Fibroblast of skin of back (primary cell): Measurements from ENCODE around the gene PRPH.
"Not testable (repeated sequence)": the region's sequence is repeated elsewhere in the genome, so short reads cannot be mapped to it uniquely, and the experiment has no call there.

ENCODE experiments used
- DNase-seq: peaks from one replicate; pipeline ENCODE4 v3.0.0-alpha.2; 2013

The PRPH gene

DNA sequence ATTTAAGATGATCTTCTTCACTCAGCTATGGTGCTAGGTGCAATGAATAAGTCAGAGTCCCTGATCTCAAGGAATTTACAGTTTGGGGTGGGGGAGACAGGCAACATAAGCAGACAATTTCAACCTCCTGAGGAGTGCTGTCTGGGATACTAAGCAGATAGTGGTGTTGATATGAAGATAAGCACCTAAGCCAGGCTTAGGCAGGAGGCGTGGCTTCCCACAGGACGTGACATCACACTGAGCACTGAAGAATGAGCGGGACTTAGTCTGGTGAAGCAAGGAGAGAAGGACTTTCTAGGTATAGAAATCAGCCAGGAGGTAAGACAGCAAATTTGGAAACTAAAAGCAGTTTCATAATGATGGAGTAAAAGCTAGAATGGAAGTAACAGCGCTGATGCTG is 6.8 kb downstream of the PRPH start:
- DNase-seq = no peak

DNA sequence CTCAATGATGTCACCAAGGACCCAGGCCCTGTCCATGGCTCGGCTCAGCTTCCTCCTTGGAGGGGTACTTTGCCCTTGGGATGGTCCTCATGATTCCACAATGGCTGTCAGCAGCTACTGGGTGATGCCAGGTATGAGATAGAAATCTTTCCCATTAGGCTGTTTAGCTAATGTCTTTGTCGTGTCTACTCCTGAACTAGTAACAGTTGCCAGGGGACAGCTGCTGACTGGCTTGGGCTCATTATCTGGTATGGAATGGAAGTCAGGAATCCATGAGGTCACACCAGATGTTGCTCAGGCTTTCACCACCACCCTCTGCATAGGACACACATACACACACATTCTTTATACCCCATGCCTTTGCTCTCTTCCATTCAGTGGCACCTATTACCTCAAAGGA is 9.2 kb downstream of the PRPH start:
- DNase-seq = peak; percentile 45

GRCh38 chr12:49305762-49306510 is 11.0 kb downstream of the PRPH start:
- no peak for DNase-seq

- no peak for DNase-seq
These were observed 14.4 kb downstream of the PRPH start for GRCh38 chr12:49309386-49309785.

GRCh38 chr12:49310451-49311000 is 15.6 kb downstream of the PRPH start:
- not testable (repeated sequence) for DNase-seq

DNA sequence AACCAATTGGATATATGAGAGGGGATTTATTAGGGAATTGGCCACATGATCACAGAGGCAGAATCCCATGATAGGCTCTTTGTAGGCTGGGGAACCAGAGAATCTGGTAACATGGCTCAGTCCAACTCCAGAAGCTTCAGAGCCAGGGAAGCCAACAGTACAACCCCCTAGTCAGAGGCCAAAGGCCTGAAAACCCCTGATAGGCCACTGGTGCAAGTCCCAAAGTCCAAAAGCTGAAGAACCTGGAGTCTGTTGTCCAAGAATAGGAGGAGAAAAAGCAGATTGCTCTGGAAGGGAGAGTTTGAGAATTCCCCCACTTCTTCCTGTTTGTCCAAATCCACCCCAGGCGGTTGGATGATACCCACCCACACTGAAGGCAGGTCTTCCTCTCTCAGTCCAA is 19.9 kb downstream of the PRPH start:
- DNase-seq = no peak

DNA sequence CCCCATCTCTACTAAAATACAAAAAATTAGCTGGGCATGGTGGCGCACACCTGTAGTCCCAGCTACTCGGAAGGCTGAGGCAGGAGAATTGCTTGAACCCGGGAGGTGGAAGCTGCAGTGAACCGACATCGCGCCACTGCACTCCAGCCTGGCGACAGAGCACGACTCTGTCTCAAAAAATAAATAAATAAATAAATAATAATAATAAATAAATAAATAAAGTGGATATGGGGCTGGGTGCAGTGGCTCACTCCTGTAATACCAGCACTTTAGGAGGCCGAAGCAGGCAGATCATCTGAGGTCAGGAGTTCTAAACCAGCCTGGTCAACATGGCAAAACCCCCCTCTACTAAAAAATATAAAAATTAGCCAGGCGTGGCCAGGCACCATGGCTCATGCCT is 22.2 kb downstream of the PRPH start:
- not testable (repeated sequence) for DNase-seq

- DNase-seq = not testable (repeated sequence)
These were observed 25.6 kb downstream of the PRPH start for GRCh38 chr12:49320411-49321103.

- DNase-seq = no peak
These were observed 27.4 kb downstream of the PRPH start for GRCh38 chr12:49322367-49322707.

DNA sequence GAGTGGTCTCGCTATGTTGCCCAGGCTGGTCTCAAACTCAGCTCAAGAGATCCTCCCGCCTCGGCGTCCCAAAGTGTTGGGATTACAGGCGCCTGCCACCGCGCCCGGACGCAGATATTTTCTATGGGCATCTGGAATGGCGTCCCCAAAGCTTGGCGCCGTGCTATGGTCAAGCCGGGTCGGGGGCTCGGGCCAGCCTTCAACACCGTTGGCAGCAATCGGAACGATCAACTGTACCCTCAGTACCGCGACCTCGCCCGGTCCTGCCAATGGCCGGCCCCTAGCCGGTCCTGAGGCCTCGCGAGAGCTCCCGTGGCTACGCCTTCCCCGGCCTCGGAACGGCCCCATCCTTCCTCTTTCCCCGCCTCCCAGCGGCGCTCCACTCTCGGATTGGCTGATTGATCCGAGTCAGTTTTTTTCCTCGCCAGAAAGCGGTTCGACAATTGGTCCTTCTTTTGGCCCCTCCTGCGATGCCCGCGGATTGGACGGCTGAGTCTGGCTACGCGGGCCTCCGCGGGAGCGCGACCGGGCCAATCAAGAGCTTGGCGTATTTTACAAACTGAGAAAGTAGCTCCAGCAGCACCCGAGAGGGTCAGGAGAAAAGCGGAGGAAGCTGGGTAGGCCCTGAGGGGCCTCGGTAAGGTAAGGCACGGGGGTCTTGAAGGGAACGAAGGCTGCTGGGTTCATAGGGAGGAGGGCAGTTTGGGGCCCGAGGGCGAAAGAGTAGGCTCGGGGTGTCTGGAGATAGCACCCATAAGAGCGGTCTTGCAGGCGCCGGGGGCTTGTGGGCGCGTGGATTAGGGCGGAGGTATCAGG is 28.0 kb downstream of the PRPH start, which contains the start of gene TROAP:
TROAP (plus strand) TSS at position 548 of the 816 bp plus-strand sequence. CDS start 354 bp downstream, outside the sequence.
- DNase-seq = peak; percentile 99

GRCh38 chr12:49323524-49324097 is 28.7 kb downstream of the PRPH start:
- no peak for DNase-seq

GRCh38 chr12:49325606-49326005 is 30.7 kb downstream of the PRPH start:
- no peak for DNase-seq

- DNase-seq = no peak
These were observed 32.4 kb downstream of the PRPH start for GRCh38 chr12:49327368-49327767.

DNA sequence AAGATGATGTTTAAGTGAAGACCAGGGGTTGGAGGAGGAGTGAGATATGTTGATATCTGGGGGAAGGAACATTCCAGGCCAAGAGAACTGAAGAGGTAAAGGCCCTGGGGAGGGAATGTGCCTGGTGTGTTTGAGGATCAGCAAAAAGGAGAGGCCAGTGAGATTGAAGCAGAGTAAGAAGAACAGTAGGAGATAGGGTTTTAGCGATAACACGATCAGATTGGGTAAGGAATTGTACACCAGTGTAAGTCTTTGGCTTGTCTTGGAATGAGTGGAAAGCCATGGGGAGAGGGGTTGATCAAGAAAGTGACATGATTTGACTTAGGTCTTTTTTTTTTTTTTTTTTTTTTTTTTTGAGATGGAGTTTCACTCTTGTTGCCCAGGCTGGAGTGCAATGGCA is 32.9 kb downstream of the PRPH start:
- DNase-seq = no peak

DNA sequence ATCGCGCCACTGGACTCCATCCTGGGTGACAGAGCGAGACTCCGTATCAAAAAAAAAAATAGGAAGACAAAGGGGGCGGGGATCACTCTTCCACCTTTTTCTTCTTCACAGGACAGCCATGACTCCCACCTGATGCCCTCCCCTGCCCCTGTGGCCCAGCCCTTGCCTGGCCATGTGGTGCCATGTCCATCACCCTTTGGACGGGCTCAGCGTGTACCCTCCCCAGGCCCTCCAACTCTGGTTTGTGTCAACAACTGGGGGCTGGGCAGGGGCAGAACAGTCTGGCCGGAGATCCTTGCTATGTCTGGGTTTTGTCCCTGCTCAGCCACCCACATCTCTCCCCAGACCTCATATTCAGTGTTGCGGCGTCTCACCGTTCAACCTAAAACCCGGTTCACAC is 33.9 kb downstream of the PRPH start:
- no peak for DNase-seq

DNA sequence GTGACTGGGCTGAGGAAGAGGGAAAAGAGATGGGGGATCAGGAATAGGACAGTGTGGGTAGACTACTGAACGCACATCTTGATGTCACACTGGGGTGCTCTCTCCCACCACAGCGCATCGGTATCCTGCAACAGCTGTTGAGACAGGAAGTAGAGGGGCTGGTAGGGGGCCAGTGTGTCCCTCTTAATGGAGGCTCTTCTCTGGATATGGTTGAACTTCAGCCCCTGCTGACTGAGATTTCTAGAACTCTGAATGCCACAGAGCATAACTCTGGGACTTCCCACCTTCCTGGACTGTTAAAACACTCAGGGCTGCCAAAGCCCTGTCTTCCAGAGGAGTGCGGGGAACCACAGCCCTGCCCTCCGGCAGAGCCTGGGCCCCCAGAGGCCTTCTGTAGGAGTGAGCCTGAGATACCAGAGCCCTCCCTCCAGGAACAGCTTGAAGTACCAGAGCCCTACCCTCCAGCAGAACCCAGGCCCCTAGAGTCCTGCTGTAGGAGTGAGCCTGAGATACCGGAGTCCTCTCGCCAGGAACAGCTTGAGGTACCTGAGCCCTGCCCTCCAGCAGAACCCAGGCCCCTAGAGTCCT is 35.2 kb downstream of the PRPH start:
- DNase-seq = no peak

GRCh38 chr12:49330631-49331379 is 35.9 kb downstream of the PRPH start:
- no peak for DNase-seq

- peak; percentile 70 for DNase-seq
These were observed 36.7 kb downstream of the PRPH start for GRCh38 chr12:49331380-49332222.

- DNase-seq = no peak
These were observed 37.5 kb downstream of the PRPH start for GRCh38 chr12:49332441-49332861.

DNA sequence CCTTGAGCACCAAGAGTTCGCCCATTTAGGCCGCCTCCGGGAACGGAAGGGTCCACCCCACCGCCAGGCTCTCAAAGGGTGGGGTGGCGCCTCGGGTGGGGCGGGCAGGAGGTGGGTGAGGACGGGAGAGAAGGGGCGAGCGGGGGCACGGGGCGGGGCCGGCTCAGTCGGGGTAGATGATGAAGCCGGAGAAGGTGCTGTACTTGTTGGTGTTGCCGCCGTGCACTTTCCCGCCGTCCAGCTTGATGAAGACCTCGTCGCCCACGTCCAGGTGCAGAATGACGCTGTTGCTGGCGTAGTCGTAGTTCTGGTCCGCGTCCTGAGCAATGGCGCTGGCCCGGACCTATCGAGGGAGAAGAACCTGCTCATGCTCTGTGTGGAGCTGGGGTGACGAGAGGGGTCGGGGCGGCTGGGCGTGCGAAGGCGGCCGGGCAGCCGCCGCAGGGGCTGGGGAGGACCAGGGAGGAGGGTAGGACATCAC is 38.0 kb downstream of the PRPH start:
- DNase-seq = no peak
